Renal cortical epithelial cell (primary cell): Measurements from ENCODE around the gene C1orf87. TPM values are rescaled to one million over a fixed set of nuclear protein-coding genes. Genes with fewer than 3 reads are reported as not detected.

Experiments used
- DNase-seq: peaks from one replicate; pipeline ENCODE4 v3.0.0-alpha.2; 2011; ENCODE audit warnings: low read depth
- total RNA-seq: library from RNA; depleted of rRNA; stranded (reverse); fragments of >200 nt; gene quantifications from 2 replicates; pipeline ENCODE4 v1.2.3, GENCODE V29; 2014

Gene C1orf87
- 0.17 TPM in 1 of 2 replicates, not detected in the other for total RNA-seq

- no peak for DNase-seq
Measured at GRCh38 chr1:60073605-60074278, at the start of gene C1orf87. Gene C1orf87 (minus strand): TSS chr1:60073770. CDS start chr1:60072643, 1,127 bp downstream.

- no peak for DNase-seq
Measured at GRCh38 chr1:60118085-60118484, 44.5 kb upstream of the C1orf87 start.

- DNase-seq: peak; percentile 38
Measured at GRCh38 chr1:60114745-60115318, 41.3 kb upstream of the C1orf87 start.

GRCh38 chr1:60113596-60113995, 40.0 kb upstream of the C1orf87 start:
- DNase-seq: no peak

GRCh38 chr1:60113028-60113427, 39.5 kb upstream of the C1orf87 start:
- DNase-seq: no peak

- DNase-seq: no peak
Measured at GRCh38 chr1:60111716-60112115, 38.1 kb upstream of the C1orf87 start.

GRCh38 chr1:60111118-60111517, 37.5 kb upstream of the C1orf87 start:
- DNase-seq: no peak

- DNase-seq: peak; percentile 90
Measured at GRCh38 chr1:60108196-60108595, 34.6 kb upstream of the C1orf87 start.

- DNase-seq: peak; percentile 73
Measured at GRCh38 chr1:60103186-60103585, 29.6 kb upstream of the C1orf87 start.

- no peak for DNase-seq
Measured at GRCh38 chr1:60102267-60103061, 28.9 kb upstream of the C1orf87 start.

- no peak for DNase-seq
Measured at GRCh38 chr1:60101516-60101915, 27.9 kb upstream of the C1orf87 start.

GRCh38 chr1:60091195-60091715, 17.7 kb upstream of the C1orf87 start:
- no peak for DNase-seq

GRCh38 chr1:60090655-60091054, 17.1 kb upstream of the C1orf87 start:
- no peak for DNase-seq

- peak; percentile 26 for DNase-seq
Measured at GRCh38 chr1:60088620-60089155, 15.1 kb upstream of the C1orf87 start.

GRCh38 chr1:60087681-60088080, 14.1 kb upstream of the C1orf87 start:
- DNase-seq: no peak

GRCh38 chr1:60078182-60078581, 4.6 kb upstream of the C1orf87 start:
- peak; percentile 39 for DNase-seq

GRCh38 chr1:60071296-60071695, 2.3 kb downstream of the C1orf87 start:
- DNase-seq: peak; percentile 11

GRCh38 chr1:60069691-60070090, 3.9 kb downstream of the C1orf87 start:
- DNase-seq: no peak

- DNase-seq: no peak
Measured at GRCh38 chr1:60068393-60069045, 5.1 kb downstream of the C1orf87 start.

GRCh38 chr1:60066001-60066400, 7.6 kb downstream of the C1orf87 start:
- peak; percentile 7 for DNase-seq

GRCh38 chr1:60065199-60065598, 8.4 kb downstream of the C1orf87 start:
- no peak for DNase-seq

GRCh38 chr1:60063561-60063960, 10.0 kb downstream of the C1orf87 start:
- DNase-seq: no peak
